ENCODE data around the gene FOSB.
"Not testable (repeated sequence)": the region's sequence is repeated elsewhere in the genome, so short reads cannot be mapped to it uniquely, and the experiment has no call there.

FOSB gene

GRCh38 chr19:45506989-45507871 is 39.4 kb downstream of the FOSB start, which contains the start of gene VASP:
Gene VASP (plus strand): TSS chr19:45507479. CDS start chr19:45507772, 293 bp downstream.
- peak; percentile 93 for DNase-seq

GRCh38 chr19:45507872-45508416 is 40.1 kb downstream of the FOSB start:
- DNase-seq: no peak

- peak; percentile 50 for DNase-seq
Observed at GRCh38 chr19:45508417-45508860, 40.6 kb downstream of the FOSB start.

DNA sequence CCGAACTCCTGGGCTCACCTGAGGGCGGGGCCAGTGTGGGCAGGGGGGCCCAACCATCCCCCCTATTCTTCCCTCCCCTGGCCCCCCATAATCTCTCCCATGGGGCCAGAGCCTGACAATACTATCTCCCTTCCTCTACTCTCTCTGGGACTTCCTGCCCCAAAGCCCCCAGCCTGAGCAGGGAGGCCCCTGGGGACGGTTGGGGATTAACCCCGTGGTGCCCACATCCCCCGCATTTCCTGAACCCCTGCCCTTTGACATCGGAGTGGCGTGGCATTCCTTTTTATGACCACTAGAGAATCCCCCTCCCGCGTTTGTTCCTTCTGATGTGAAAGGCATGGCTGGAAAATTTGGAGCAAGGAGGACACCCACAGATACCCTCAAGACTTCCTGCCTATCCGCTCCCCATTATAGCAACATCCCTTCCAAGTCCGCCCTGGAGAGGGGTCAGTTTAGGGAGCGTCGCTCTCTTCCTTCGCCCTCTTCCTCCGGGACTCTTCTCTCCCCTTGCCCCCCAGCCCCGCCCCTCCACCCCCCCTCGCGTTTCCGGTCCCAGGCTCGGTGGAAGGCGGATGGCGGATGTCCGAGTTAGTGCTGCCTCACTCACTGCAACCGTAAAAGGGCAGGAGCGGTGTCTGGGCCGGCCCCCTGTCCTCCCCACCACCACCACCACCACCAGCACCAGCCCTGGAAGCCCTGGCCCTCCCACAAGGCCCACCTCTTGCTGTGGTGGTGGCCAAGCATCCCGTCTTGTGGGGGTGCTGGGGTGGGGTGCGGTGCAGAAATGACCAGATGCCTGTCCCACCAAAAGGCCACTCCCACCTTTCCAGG is 41.3 kb downstream of the FOSB start:
- DNase-seq: peak; percentile 11

DNA sequence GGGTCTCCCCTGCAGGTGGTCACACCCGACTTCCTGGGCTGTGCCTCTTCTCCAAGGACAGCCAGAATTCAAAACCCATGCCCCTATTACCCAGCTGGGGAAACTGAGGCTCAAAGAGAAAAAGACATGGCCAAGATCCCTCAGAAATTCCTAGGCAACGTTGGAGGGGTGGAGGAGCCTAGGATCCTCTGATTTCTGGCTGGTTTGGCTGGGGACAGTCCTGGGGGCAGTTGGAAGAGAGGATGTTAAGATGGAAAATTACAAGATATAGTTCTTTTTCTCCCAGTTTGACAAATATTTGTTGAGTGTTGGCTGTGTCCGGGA is 41.9 kb downstream of the FOSB start:
- DNase-seq: no peak

GRCh38 chr19:45510352-45510751 is 42.6 kb downstream of the FOSB start:
- not testable (repeated sequence) for DNase-seq

DNA sequence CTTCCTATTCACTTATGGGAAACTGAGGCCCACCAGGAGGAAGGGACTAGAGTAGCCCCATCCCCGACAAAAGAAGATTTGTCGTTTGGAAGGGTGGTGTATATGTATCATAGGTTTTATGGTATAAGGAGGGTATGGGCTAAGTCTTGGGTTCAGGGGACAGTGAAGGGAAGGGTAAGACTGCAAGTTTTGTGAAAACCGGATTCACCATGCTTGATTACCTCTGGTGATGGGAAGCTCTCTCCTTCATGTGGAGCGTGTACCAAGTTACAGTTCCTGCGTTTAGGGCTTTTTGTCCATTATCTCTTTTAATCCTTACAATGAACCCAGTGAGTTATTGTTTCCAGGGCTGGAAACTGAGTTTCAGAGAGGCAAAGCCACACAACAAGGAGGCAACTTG is 43.3 kb downstream of the FOSB start:
- DNase-seq: no peak

DNA sequence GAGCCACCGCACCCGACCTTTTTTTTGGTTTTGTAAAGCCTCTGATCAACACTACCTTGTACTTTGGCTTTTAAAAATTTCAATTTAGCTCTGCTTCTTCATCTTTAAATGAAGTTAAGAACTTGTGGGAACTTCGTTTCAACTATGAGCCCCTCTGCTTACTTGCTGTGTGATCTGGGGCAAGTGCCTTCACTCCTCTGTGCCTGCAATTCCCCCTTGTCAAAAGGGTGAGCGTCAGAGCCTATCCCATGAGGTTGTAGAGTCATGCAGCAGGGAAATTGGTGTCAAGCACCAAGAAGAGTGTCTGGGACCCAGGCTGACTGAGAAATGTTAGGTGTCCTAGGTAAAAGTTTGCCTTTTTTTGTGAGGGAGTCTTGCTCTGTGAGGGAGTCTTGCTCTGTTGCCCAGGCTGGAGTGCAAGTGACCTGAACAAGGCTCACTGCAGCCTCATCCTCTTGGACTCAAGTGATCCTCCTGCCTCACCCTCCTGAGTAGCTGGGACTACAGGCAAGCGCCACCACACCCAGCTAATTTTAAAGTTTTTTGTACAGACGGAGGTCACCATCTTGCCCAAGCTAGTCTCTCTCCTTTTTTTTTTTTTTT is 45.2 kb downstream of the FOSB start:
- no peak for DNase-seq

- no peak for DNase-seq
Observed at GRCh38 chr19:45514376-45515051, 46.7 kb downstream of the FOSB start.

GRCh38 chr19:45515081-45515624 is 47.4 kb downstream of the FOSB start:
- peak; percentile 12 for DNase-seq

DNA sequence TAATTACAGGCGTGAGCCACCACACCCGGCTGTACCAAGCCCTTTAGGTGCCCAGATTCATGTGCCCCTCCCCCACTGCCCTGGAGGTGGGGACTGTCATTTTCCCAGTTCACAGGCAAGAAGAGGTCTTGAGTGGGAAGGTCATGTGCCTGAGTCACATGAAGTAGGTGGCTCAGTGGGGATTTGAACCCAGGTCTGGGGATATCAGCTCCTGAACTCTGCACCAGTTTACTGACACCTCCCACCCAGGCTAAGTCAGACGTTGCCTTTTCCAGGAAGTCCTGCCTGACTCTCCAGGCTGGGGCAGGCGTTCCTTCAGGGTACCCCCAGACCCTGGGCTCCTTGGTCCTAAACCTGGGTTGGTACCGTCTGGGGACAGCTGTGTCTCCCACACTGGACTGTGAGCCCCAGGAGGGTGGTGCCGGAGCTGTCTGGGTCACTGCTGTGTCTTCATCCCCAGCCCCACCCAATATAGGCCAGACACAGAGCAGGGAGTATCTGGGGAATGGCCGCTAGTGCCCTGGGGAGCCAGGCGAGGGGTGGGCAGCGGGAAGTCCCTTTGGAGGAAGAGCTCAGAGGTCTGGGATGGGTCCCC is 48.1 kb downstream of the FOSB start:
- DNase-seq: no peak

DNA sequence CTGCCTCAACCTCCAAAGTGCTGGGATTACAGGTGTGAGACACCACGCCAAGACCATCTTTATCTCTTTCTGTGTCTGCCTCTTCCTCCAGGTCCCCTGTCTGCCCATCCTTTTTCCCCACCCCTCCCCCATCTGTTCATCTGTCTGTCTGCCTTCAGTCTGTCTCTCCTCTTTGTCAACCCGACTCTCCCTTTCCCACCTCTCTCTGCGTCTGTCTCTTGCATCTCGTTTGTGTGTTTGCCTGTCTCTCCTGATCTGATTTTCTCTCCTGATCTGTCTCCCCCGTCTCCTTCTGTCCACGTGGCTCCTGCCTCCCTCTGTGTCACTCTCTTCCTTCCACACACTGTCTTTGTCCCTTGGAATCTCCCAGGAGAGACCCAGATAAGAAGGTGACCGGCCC is 49.4 kb downstream of the FOSB start:
- no peak for DNase-seq

DNA sequence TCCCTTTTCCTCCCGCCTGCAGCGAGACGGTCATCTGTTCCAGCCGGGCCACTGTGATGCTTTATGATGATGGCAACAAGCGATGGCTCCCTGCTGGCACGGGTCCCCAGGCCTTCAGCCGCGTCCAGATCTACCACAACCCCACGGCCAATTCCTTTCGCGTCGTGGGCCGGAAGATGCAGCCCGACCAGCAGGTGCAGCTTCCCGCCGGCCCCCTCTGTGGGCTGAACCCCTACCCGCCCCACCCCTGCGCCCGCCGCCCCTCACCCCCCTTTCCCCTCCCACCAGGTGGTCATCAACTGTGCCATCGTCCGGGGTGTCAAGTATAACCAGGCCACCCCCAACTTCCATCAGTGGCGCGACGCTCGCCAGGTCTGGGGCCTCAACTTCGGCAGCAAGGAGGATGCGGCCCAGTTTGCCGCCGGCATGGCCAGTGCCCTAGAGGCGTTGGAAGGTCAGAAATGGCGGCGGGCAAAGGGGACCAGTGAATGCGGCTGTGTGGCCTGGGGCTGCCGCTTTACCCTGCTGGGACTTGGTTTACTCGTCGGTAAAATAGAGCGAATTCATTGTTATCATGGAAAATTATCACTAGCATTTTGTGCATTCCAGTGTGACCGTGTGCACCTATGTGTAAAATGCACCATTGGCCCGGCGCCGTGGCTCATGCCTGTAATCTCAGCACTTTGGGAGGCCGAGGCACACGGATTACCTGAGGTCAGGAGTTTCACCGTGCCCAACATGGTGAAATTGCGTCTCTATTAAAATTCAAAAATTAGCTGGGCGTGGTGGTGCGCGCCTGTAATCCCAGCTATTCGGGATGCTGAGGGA is 50.1 kb downstream of the FOSB start:
- DNase-seq: no peak

GRCh38 chr19:45518469-45518826 is 50.7 kb downstream of the FOSB start:
- no peak for DNase-seq

DNA sequence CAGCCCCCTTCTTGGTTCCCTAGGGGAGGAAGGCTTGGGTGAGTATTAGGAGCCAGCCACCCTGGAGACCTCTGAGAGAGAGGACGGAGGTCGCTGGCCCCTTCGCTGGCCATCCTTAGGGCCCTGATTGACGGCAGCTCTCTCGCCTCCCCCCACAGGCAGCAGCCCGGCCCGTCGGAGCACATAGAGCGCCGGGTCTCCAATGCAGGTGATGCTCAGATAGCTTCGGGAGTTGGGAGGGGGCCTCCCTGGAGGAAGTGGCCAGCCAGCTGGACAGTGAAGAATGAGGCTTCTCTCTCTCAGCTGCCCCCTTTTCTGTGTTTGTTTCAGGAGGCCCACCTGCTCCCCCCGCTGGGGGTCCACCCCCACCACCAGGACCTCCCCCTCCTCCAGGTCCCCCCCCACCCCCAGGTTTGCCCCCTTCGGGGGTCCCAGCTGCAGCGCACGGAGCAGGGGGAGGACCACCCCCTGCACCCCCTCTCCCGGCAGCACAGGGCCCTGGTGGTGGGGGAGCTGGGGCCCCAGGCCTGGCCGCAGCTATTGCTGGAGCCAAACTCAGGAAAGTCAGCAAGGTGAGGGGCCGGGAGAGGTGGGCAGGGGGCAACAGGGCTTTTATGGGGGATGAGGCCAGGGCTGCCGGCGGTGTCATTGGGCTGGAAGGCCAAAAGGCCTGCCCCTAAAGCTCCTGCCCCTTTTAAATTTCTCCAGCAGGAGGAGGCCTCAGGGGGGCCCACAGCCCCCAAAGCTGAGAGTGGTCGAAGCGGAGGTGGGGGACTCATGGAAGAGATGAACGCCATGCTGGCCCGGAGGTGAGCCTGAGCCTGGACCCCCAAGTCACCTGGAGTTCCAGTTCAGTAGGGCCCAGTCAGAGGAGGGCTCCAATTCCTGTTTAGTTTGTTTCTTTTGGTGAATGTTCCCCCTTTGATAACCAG is 54.5 kb downstream of the FOSB start:
- no peak for DNase-seq

DNA sequence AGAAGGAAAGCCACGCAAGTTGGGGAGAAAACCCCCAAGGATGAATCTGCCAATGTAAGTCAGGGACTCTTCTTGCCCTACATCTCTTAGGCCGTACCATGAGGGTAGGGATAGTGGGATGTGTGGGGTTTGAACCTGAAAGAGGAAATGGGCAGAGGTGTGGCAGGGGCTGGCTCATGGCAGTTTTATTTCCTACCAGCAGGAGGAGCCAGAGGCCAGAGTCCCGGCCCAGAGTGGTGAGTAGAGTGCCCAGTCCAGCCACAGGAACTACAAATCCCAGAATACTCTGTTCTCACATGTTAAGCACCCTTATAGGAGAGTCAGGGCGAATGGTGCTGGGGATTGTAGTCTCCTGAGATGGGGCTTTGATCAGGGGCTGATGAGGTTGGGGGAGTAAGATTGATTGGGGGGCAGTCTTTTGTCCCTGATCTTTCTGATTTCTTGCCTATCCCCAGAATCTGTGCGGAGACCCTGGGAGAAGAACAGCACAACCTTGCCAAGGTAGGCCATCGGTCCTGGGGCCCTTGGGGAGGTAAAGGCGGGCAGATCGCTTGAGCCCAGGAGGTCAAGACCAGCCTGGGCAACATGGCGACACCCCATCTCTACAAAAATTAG is 56.0 kb downstream of the FOSB start:
- DNase-seq: peak; percentile 66

DNA sequence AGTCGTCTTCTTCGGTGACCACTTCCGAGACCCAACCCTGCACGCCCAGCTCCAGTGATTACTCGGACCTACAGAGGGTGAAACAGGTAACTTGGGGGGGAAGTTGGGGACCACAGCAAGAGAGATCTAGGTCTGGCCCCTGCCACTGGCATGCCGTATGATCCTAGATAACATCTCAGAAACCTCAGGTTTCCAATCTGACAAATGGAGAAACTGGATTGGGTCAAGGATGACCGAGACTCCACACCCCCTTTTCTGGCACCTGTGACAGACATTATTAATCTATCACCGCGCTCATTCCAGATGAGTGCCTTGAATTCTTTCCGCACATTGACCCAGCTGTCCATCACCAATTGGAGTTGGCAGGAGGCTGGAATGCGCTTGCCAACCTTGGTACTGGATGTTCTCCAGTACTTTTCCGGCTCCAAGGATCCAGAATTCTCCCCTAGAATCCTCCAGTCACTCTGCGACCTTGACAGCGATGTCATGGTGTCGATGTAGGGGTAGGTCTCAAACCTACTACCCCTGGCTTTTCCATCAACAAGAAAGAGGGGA is 56.9 kb downstream of the FOSB start:
- DNase-seq: no peak
